Hematopoietic multipotent progenitor cell treated with erythropoietin and hydrocortisone succinate and interleukin-3 and kit ligand, for 8 days (in vitro differentiated cells): Measurements from ENCODE around the gene PKLR.
"Not testable (repeated sequence)": the region's sequence is repeated elsewhere in the genome, so short reads cannot be mapped to it uniquely, and the experiment has no call there.

ENCODE experiments used
- DNase-seq: peaks from one replicate; pipeline ENCODE4 v3.0.0-alpha.2; 2015

The PKLR gene

GRCh38 chr1:155254228-155254713 is 47.0 kb downstream of the PKLR start:
- DNase-seq = no peak

- no peak for DNase-seq
These were observed 47.4 kb downstream of the PKLR start for GRCh38 chr1:155253797-155254196.

- DNase-seq = no peak
These were observed 48.0 kb downstream of the PKLR start for GRCh38 chr1:155253208-155253607.

- no peak for DNase-seq
These were observed 49.7 kb downstream of the PKLR start for GRCh38 chr1:155251566-155251965.

GRCh38 chr1:155250633-155251449 is 50.4 kb downstream of the PKLR start:
- DNase-seq = peak; percentile 97

GRCh38 chr1:155250246-155250632 is 51.0 kb downstream of the PKLR start:
- no peak for DNase-seq

GRCh38 chr1:155247667-155248553 is 53.3 kb downstream of the PKLR start:
- peak; percentile 90 for DNase-seq

- DNase-seq = not testable (repeated sequence)
These were observed 54.4 kb downstream of the PKLR start for GRCh38 chr1:155246796-155247195.

GRCh38 chr1:155245163-155245524 is 56.1 kb downstream of the PKLR start:
- no peak for DNase-seq

- peak; percentile 100 for DNase-seq
These were observed 56.7 kb downstream of the PKLR start for GRCh38 chr1:155244368-155245162.

GRCh38 chr1:155242805-155243358 is 58.4 kb downstream of the PKLR start:
- no peak for DNase-seq

GRCh38 chr1:155241841-155242264 is 59.4 kb downstream of the PKLR start:
- peak; percentile 51 for DNase-seq

GRCh38 chr1:155241069-155241679 is 60.1 kb downstream of the PKLR start:
- peak; percentile 90 for DNase-seq
